GM19238 (cell line): ENCODE measurements around the gene MAPK8IP1.

Experiments
- DNase-seq: peaks from one replicate; pipeline ENCODE4 v3.0.0; 2011; ENCODE audit warnings: low spot score; ENCODE audit not compliant: insufficient read length

Gene MAPK8IP1

DNA sequence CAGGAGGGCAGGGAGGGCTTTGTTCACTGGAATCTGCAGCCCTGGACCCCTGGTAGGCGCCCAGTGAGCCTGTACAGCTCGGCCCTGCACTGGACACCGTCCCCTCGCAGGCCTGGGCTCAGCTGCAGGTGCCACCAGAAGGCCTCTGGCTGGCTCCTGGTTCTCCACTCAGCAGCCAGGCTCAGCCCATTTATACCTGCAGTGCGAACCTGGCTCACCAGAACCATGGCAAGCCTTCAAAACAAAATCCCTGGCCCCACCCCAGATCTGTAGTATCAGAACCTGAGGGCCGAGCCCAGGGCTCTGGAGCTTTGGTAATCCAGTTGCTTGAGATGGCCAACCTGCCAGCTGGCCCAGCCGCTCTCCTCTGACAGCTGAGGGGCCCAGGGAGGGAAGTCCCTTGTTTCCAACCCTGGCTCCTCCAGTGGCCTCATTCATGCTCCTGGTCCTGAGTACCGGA, 22.5 kb downstream of the MAPK8IP1 start:
- DNase-seq, result no peak

DNA sequence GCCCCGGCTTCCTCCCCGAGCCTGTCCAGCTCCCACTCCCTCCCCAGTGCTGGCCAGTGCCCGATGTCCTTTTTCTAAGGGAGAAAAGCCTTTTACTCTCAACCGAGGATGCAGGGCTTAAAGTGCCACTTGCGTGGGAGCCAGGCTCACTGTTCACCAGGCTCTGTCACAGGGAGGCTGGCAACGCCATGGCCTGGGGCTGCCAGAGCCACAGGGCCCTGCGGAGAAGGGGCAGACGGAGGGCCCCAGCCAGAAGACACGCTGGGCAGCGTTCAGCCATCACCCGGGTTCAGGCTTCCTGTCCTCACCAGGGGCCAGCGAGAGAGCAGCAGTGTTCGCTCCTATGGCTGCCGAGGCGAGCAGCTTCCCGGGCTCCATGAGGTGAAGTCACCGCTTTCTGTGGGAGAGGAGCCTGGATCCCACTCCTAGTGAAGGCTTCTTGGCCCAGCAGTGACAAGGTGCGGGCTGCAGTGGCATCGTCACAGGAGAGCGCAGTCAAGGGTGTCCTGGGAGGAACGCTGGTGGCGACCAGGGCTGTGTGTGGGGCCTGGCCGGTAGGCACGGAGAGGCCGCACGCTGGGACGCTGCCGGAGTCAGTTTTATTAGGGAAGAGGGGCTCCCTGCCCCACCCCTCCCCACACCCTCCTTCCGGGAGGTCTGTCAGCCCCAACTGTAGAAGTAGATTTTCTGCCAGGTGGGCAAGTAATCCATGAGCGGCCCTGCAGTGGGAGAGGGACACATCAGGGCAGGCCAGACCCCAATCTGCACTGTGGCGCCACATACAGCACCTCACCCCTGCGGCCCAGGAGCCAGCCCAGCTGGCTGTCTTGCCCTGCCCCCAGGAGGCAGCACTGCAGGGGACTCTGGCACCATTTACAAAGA, 24.4 kb downstream of the MAPK8IP1 start:
- DNase-seq, result no peak

DNA sequence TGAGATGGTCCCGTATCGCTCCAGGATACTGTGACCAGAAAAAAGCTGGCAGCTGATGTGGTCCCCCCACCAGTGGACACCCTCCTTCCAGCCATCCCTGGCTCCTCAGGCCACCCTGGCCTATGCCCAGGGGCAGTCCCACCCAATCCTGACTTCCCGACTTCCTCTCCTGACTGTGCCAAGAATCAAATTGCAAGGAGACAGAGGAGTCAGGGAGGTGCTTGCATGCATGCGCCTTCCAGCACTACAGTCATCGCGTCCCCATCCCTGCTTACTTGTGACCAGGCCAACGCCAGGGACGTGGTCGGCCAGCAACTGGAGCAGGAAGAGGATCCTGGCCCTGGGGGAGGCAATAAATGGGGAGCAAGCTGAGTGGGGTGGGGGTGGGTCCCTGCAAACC, 25.2 kb downstream of the MAPK8IP1 start:
- DNase-seq, result no peak

DNA sequence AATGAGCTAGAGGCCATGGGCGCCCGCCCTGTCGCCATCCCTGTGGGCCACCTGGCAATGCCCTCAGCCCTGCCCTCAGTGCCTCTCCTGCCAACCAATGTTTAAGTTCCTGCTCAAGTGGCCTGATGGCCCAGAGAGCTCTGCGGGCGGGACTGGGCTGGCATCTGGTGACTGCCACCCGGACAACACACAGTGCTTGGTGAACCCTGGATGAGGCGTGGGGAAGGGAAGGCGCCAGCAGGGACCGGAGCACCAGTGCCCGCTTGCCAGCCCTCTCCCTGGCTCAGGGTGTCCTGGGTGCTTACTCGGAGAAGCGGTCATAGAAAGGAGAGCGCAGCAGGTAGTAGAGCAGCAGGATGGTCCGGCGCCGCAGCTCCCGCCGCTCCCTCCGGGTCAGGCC, 28.1 kb downstream of the MAPK8IP1 start:
- no peak for DNase-seq

DNA sequence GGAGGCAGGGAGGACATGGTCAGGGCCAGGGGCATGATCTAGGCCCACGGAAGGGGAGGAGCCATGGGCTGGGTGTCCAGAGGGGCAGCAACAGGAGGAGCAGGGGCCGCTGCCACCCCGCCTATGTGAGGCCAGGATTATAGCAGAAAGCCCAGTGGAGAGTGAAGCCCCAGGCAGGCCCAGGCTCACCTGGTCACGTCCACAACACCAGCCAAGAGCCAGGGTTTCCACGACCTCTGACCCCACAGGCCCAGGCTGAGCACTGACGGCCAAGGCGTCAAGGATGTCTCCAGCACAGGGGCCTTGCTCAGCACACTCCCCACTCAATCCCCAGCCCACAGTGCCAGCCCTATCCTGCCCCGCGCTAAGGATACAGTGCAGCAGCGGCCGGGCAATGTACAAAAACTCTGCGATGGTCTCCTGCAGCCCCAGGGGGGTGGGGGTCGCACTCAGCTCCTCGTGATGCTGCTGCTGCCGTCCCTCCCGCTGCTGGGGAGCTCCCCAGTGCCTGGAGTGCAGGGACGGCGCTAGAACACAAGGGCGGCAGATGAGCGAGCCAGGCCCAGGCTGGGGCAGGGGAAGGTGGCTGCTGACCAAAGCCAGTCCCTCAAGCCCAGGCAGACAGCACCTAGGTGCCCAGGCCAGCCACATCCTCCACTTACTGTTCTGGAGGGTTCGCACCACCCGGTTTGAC, 28.6 kb downstream of the MAPK8IP1 start:
- no peak for DNase-seq

DNA sequence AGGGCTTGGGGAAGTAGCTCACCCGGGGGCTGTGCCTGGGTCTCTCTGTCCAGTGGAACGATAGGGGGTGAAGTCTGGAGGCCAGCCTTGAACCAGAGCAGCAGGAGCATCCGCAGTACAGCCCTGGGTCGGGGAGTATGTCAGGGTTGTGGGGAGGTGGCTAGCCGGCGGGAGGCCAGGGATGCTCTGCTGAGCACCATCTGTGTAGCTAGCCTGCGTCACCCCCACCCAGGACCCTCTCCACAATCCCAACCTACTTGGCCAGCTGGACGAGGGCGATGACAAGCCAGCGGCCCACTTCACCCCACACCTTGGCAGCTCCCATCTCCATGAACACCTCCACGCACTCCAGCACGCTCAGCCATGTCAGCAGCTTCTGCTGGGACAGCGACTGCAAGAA, 30.0 kb downstream of the MAPK8IP1 start:
- DNase-seq, result no peak

DNA sequence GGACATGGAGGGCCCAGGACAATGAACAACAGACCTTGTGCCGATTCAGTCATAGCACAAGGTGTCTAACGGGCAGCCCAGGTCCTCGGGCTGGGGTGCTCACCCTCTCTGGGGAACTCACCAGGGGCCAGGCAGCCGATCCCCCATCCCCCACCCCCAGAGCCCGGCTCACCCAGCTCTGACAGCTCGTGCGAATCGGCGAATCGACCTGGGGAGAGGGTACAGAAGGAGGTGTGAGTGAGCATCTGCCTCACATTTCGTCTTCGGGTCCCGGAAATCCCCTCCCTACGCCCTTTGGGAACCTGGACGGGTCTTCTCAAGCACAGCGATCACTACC, 31.8 kb downstream of the MAPK8IP1 start:
- no peak for DNase-seq

DNA sequence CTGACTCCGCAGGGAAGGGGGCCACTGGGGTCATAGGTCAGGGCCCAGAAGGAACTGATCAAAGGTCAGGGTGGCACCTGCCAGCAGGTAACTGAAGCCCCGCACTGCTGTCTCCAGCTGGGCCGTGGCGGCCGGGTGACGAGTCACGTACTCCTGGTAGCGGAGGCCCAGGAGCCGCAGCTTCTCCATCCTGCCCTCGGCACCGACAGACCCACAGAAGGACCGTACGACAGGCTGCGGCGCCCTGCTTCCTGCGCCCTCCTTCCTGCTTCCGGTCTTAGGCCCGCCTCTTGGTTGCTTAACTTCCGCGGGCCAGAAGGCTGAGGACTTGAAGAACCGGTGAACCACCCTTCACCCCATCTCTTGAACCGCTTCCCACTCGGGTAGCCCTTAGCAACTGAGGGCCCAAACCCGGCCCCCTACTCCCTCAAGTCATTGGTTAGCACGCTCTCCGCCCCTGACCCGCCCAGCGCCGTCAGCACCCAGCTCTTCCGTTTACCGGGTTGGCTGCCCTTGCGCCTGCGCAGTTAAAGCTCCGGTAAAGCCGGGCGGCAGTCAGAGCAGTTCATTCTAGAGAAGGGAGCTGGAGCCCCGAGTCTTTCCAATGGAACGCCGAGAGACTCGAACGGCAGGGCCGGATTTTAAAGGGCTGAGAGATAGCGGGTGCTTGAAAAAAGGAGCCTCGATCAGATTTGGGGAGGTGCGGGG, 32.3 kb downstream of the MAPK8IP1 start, which contains the start of gene PEX16:
Gene PEX16, minus strand, starts transcription at position 255 of the 708 bp plus-strand sequence. Its CDS starts 66 bp downstream, at position 189.
- DNase-seq, result peak; percentile 99

DNA sequence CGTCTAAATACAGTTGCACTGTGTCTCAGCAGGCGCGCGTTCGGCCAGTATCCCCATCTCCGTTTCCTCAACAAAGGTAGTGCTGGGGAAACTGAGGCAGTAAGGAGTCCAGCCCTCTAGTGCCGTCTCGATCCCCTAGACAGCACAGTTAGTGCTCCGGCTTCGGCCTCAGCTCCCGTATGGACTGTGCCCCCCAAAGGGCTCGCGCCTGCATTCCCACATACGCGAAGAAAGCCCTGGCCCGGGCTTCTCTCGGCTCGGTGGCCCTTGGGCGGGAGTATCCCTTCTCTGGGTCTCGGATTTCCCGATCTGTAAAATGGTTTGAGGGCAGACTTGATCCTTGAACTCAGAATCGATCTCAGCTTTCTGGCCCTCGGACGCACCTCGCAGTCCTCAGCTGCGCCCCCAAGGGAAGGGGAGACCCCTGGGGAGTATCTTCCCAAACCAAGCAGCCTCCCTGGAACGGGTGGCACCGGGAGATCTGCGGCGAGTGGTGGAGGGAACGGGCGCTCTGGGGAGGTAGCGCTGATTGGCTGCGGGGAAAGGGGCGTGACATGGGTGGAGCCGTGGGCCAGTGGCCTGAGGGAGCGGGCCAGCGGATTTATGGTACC, 33.0 kb downstream of the MAPK8IP1 start:
- DNase-seq, result peak; percentile 80

DNA sequence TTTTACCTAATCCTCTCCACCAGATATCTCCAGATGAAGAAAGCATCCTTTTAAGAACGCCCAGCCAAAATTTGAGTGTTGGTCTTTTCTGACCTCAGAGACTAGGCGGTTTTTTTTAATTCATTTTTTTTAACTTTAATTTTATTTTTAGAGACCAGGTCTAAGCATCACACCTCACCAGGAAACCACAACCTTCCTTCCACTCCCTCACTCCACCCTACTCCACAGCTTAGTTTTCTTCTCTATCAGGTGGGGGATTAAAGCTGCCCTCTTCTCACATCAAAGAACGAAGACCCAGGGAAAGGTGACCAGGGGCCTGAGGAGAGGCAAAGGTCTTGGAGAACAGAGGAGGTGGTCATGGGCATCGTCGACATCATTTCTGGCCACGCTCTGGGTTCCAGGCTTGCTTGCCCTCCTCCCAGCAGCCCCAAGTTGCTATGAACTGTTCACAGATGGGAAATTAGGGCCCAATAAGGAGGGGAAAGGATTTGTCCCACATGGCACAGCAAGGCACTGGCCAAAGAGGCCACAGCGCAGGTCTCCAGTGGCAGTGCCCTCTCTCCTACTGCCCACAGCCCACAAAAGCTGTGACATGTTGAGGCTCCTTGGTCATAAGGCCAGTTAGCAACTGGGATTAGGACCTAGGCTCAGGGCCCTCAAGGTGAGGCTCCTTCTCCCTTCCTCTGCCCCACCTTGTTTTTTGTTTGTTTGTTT, 33.7 kb downstream of the MAPK8IP1 start:
- DNase-seq, result no peak

DNA sequence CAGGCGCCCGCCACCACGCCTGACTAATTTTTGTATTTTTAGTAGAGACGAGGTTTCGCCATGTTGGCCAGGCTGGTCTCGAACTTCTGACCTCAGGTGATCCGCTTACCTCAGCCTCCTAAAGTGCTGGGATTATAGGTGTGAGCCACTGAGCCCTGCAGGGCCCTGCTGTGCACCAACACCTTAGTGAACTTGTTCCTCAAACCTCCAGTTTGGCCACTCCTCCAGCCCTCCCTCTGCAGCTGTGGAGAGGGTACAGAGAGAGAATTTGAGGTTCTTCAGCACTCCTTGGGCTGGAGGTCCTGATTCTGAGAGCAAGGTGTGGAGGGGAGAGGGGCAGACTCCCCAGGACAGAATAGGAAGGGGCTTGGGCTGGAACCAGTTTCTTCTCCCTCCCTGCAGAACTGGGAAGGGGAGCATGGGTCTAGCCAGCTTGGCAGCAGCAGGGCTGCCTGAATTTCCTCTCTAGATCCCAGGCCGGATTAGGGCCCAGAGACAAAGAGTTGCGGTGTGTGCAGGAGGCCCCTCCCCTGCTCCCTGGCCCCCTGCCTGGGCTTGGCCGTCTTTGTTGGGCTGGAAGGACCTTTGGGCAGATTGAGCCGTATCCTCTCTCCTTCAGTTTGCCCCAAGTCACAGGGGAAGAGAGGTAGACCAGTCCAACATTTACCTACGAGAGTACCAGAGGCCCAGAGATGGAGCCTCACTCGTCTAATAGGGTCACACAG, 34.5 kb downstream of the MAPK8IP1 start:
- DNase-seq, result no peak

DNA sequence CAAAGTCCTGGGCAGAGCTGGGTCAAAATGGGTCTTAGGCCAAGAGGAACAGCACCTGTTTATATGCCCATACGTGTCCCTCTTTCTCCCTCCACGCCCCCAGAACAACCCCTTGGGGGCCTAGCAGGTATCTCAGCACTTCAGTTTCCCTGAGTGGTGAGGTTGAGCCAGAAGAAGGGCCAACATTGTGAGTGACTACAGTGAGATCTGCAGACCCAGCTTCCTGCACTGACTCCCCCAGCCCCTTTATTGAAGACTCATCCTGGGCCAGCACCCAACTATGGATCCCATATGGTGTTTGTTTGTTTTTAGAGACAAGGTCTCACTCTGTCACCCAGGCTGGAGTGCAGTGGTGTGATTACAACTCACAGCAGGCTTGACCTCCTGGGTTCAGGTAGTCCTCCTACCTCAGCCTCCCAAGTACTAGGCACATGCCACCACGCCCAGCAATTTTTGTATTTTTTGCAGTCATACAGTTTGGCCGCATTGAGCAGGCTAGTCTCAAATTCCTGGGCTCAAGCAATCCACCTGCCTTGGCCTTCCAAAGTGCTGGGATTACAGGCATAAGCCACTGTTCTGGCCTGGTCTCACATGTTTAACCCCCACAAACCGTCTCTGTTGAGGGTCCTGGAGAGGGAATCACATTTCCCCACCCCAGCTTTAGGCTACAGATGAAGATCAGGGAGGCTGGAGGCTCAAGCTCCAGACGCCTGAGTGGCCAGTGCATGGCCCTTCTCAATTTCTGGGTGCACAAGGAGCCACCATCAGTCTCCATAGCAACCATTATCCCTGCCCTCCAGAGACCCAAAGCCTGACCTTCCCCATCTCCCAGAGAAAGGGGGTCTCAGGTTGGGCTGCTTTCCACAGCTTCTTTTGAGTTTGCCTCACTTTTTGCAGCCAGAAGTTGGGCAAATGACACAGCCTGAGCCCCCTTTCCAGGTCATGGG, 35.4 kb downstream of the MAPK8IP1 start:
- no peak for DNase-seq

DNA sequence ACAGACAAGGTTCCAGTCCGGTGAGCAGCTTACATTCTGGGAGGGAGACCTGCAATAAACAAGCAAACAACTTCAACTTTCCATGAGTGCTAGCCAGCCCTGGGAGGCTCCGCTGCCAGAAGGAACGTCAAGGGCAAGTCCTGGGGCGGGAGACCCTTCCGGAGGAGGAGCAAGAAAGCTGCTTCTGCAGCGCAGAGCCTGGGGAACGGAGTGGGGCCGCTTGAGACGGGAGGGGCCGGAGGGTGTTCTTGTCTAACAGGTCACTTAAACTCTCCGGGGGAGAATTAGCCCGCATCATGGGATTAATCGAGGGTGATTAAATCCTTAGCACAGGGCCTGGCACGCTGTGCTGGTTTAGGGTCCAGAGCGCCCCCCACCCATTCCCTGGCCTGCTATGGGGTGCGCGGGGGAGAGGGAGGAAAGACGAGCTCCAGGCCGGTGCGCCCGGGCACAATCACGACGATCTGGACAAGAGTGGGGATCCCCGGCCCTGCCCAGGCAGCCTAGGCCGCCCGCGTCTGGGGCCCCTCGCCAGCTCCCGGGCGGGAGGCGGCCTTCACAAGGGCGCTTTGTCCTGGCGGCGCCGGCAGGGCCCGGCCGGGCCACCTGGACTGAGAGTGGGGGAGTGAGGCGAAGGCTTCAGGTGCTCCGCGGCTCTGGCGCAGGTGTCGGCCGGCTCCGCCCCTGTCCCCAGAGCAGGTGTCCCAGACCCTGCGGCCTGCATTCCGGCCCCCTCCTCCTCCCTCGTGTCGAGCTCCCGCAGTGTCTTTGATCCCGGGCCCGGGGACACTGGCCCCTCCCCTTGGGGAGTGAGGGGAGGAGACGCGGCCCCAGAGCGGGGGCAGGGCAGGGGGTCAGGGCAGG, 36.3 kb downstream of the MAPK8IP1 start:
- DNase-seq, result no peak

DNA sequence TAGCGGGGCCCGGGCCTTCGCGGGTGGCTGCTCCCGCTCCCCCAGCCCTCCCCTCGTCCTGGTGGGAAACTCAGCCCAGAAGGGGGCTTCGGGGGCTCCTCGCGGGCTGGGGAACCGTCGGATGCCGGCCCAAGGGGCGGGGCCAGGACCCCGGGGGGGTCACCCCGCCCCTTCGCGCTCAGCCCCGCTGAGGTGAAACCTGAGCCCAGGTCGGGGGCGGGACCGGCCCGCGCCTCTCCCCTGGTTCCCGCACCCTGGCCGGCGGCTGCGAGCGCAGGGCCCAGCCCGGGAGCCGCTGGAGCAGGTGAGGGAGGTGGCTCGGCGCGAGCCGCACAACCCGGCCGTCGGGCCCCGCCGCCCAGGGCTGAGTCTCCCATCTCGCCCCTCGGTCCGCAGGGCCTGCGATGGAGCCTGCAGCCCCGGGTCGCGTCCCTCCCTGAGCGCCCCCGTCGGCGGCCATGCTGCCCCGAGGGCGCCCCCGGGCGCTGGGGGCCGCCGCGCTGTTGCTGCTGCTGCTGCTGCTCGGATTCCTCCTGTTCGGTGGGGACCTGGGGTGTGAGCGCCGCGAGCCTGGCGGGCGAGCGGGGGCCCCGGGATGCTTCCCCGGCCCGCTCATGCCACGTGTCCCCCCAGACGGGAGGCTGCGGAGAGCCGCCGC, 37.1 kb downstream of the MAPK8IP1 start, which contains the start of gene LARGE2:
Gene LARGE2, plus strand, starts transcription at position 232 of the 658 bp plus-strand sequence. Its CDS starts 227 bp downstream, at position 459.
- no peak for DNase-seq

DNA sequence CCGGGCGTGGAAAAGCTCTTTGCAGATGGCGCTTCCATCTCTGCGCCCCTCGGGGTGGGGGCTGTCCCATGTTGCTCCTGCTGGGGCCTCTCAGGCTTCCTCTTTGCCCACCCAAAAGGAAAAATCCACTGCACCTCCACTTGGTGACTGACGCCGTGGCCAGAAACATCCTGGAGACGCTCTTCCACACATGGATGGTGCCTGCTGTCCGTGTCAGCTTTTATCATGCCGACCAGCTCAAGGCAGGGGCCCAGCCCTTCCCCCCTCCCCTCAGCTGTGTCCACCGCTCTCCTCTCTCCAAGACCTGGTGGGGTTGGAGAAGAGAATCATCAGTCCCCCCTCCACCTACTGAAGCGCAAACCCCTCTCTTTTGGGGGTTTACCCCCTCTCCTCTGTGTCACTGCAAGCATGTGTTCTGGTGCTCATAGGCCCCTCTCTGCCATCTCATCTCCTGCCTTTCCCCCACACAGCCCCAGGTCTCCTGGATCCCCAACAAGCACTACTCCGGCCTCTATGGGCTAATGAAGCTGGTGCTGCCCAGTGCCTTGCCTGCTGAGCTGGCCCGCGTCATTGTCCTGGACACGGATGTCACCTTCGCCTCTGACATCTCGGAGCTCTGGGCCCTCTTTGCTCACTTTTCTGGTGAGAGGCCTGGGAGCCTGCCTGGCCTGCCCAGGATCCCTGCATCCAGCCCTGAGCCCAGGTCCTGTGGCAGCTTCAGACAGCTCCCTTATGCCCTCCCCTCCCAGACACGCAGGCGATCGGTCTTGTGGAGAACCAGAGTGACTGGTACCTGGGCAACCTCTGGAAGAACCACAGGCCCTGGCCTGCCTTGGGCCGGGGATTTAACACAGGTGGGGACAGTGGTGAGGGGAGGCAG, 38.8 kb downstream of the MAPK8IP1 start:
- DNase-seq, result no peak

DNA sequence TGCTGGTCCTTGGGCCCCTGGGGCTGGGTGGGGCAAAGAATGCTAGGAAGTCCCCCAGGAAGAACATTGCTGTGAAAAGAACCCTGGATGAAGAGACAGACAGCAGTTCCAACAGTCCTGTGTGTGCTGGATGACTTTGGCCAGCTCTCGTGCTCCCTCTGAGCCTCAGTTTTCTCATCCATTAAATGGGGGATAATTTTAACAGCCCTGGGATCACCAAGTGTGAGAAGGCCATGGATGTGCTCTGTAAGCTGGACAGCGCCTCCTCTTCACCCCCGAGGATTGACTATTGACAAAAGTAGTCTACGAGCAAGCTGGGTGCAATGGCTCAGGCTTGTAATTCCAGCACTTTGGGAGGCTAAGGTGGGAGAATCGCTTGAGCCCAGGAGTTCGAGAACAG, 39.5 kb downstream of the MAPK8IP1 start:
- no peak for DNase-seq

DNA sequence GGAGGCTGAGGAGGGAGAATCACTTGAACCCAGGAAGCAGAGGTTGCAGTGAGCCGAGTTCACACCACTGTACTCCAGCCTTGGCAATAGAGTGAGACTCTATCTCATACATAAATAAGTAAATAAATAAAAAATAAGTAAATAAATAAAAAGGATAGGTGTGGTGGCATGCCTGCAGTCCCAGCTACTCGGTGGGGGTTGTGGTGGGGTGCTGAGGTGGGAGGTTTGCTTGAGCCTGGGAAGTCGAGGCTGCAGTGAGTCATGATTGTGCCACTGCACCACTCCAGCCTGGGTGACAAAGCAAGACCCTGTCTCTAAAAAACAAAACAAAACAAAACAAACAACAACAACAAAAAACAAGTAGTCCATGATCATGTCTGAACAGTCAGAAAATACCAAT, 40.1 kb downstream of the MAPK8IP1 start:
- DNase-seq, result no peak
